Peyer's patch (tissue), 4 donors: ENCODE data around the gene UFC1.

Source experiments
- CTCF ChIP-seq, 6 experiments: fragments of 450-650 bp in 4 of 6; fragments of 200-600 bp in 2 of 6; sonication (generic) in 1 of 6; IDR thresholded peaks; one replicate each; pipeline ENCODE4 v1.5.1; 2017 to 2019; ENCODE audit warnings: antibody characterized with exemption in 6 of 6, mild to moderate bottlenecking in 3 of 6, moderate library complexity in 1 of 6
- POLR2A ChIP-seq, 2 donors: fragments of 450-650 bp; IDR thresholded peaks; one replicate each; pipeline ENCODE4 v1.5.1; 2017; ENCODE audit warnings: antibody characterized with exemption in 2 of 2, mild to moderate bottlenecking in 2 of 2, moderate library complexity in 2 of 2

- no peak for TF ChIP-seq POLR2A (IDR thresholded peaks at IDR 0.05)
- TF ChIP-seq CTCF (IDR thresholded peaks at IDR 0.05) = no peak
Measured at GRCh38 chr1:161187311-161187710, 33.5 kb downstream of the UFC1 start.
